HG03139 (cell line): ENCODE results near the gene CDCP2.
"Not testable (repeated sequence)": the region's sequence is repeated elsewhere in the genome, so short reads cannot be mapped to it uniquely, and the experiment has no call there.

Experiments
- ATAC-seq: cut with Tn5 transposase; IDR thresholded peaks from one replicate; pipeline ENCODE4 v1.9.1; 2021; ENCODE audit not compliant: unreplicated experiment

Gene CDCP2

DNA sequence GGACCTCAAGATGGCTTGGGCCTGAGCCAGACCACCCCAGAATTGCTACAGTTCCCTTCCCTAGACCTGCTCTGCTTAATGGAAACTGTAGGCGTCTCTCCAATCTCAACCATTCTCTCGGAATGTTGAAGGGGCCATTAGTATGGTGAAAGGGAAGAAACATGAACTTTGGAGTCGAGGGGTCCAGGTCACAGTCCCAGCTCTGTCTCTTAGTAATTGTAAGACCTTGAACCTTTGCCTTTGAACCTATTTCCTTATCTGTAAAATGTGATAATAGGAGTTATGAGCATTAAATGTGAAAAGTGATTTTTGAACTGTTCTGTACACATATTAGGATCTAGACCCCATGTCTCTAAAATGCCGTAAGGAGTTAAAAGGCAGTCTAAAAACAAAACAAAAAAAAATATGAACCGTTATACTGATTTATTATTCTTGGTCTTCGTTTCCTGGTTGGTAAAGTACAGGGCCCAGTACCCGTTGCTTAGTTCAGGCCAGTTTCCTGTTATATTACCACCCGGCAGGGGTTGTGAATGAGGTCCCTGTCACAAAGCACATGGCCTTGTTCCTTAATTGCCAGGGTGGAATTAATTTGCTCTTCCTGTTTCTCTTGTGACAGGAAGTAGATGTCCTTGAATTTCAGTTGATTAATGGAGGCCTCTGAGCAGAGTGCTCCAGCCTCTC, 57.1 kb downstream of the CDCP2 start:
- no peak for ATAC-seq

DNA sequence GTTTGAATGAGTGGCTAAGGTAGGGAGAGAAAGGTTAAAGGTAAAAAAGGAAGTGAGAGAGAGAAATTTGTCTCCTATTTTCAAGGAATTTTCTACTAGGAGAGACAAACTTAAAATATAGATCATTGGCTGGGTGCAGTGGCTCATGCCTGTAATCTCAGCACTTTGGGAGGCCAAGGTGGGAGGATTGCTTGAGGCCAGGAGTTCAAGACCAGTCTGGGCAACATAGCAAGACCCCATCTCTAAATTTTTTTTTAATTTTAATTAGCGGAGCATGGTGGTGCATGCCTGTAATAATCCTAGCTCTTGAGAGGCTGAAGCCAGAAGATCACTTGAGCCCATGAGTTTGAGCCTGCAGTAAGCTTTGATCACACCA, 58.1 kb downstream of the CDCP2 start:
- not testable (repeated sequence) for ATAC-seq

DNA sequence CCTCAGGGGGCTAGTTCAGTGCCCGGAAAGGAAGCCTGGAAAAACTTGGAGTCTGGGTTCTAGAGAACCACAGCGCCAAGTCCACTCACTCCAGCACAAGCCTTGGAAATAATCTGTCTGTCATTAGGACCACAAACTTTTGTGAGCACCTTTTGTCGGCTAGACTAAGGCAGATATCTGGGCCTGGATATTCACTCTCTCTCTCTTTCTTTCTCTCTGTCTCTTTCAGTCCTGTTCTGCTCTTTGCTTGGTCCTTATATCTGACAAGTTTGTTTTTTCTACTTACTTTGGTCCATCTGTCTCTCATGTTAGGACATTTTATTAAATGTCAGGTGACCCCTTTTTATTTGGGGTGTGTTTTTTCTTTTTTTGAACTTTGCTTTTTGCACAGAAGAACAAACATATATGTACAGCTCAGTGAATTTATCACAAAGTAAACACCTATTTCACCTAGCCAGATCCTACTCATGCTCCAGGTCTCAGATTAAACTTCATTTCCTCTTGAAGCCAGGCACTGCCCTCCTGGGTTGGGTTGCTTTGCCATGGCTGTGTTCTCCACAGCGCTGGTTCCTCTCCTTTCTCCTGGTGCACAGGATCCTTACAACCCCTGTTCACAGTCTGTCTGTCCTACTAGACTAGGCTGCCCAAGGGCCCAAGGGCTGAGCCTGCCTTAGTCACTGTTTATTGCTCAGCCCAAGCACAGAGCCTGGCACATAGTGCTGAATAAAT, 58.6 kb downstream of the CDCP2 start:
- ATAC-seq: no peak

DNA sequence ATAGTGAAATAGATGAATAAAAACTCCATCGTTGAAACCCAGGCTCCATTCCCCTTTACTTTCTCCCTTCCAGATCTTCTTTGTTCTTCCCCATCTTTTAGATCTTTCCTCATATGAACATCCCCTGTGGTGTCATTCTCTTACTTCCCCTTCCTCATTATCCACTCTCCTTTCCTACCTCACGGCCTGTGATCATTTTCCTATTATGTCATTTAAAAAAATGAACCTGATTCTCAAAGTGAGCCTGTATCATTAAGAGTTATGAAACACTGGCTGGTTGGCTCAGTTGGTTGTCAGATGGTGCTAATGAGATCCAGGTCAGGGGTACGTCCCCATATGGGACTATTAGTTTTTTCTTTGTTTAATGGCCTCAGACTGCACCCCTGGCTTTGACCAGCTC, 61.1 kb downstream of the CDCP2 start:
- no peak for ATAC-seq

- ATAC-seq: no peak
Measured at GRCh38 chr1:54088385-54088784, 64.4 kb downstream of the CDCP2 start.

GRCh38 chr1:54086754-54087153, 66.0 kb downstream of the CDCP2 start:
- no peak for ATAC-seq

GRCh38 chr1:54084794-54085193, 68.0 kb downstream of the CDCP2 start:
- ATAC-seq: no peak
